Hepatocyte (in vitro differentiated cells): ENCODE results near the gene CCL11.

Experiments
- EZH2 ChIP-seq: fragments of 200-600 bp; sonication (generic); IDR thresholded peaks from 2 replicates; pipeline ENCODE4 v1.6.1; 2016; ENCODE audit warnings: antibody characterized with exemption, mild to moderate bottlenecking, borderline replicate concordance
- TF ChIP-seq, protein P1 (sequence below): fragments of 200-600 bp; sonication (generic); IDR thresholded peaks from 2 replicates; pipeline ENCODE4 v1.5.1; 2016; ENCODE audit warnings: antibody characterized with exemption, mild to moderate bottlenecking; ENCODE audit not compliant: poor library complexity

- no peak for TF ChIP-seq EZH2
- TF ChIP-seq, protein P1, sequence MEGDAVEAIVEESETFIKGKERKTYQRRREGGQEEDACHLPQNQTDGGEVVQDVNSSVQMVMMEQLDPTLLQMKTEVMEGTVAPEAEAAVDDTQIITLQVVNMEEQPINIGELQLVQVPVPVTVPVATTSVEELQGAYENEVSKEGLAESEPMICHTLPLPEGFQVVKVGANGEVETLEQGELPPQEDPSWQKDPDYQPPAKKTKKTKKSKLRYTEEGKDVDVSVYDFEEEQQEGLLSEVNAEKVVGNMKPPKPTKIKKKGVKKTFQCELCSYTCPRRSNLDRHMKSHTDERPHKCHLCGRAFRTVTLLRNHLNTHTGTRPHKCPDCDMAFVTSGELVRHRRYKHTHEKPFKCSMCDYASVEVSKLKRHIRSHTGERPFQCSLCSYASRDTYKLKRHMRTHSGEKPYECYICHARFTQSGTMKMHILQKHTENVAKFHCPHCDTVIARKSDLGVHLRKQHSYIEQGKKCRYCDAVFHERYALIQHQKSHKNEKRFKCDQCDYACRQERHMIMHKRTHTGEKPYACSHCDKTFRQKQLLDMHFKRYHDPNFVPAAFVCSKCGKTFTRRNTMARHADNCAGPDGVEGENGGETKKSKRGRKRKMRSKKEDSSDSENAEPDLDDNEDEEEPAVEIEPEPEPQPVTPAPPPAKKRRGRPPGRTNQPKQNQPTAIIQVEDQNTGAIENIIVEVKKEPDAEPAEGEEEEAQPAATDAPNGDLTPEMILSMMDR: no peak
Observed at GRCh38 chr17:34252095-34252443, 33.5 kb upstream of the CCL11 start.
